ENCODE data around the gene OCIAD2.
"Not testable (repeated sequence)": the region's sequence is repeated elsewhere in the genome, so short reads cannot be mapped to it uniquely, and the experiment has no call there.

Gene OCIAD2

DNA sequence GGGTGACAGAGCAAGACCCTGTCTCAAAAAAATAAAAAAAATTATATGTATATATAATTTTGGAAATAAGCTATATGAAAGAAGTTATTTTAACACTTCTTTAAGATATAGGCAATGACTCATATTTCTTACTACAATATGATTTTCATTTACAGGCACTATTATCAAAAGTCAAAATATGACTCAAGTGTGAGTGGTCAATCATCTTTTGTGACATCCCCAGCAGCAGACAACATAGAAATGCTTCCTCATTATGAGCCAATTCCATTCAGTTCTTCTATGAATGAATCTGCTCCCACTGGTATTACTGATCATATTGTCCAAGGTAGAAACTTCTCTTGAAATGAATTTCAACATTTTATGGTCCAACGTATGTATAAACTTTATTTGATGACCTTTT lies 54.9 kb downstream of the OCIAD2 start:
- FAIRE-seq = no peak

DNA sequence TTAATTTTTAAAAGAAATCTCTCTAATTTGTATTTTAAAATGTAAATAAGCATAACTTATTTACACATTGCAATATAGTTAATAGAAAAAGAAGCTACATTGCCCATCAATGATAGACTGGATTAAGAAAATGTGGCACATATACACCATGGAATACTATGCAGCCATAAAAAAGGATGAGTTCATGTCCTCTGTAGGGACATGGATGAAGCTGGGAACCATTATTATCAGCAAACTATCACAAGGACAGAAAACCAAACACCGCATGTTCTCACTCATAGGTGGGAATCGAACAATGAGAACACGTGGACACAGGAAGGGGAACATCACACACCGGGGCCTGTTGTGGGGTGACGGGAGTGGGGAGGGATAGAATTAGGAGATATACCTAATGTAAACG lies 57.8 kb downstream of the OCIAD2 start:
- not testable (repeated sequence) for FAIRE-seq

- FAIRE-seq = no peak
Measured at GRCh38 chr4:48844843-48845242, 61.7 kb downstream of the OCIAD2 start.

DNA sequence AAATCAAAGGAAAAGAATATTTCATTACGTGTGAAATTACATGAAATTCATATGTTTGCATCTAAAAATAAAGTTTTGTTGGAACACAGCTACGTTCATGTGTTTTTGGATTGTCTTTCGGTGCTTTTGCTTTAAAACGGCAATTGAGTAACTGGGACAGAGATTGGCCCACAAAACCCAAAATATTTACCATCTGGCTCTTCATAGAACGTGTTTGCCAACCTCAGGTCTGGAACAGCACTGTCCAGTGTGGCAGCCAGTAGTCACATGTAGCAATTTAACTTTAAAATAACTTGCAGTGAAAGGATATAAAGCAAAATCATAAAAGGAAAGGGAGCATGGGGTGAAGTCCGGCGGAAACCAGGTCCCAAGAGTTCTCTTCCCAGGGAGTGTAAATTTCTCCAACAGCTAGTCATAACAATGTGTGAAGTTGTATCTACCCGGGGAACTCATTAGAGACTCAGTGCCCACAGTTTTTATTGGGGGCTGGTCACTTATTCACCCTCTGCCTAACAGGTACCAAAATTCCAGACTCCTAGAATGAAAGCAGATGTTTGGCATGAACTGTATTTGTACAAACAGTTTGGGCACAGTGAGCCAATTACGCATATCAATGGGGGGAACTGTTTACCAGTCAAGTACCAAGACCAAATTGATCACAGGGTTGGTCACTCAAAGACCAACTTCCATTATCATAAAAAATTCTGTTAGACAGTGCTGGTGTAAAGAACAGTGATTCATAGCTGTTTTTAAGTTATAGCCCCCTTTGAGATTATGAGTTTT lies 65.3 kb downstream of the OCIAD2 start:
- FAIRE-seq = no peak

DNA sequence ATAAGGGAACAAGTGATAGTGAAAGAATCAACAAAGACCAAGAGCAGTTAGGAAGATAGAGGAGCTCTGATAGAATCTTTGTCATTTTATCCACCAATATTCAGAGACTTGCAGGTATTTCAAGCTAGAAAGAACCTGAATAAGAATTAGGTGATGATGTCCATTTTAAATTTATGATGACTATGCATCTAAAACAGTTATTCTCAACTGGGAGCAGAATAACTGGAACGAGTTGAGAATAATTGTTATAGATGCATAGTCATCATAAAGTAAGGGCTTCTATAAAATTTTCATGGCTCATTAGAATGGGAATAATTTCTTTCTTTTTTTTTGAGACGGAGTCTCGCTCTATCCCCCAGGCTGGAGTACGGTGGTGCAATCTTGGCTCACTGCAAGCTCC lies 69.9 kb downstream of the OCIAD2 start:
- no peak for FAIRE-seq

All from islet of Langerhans (tissue), 1 donor.